SK-N-SH (cell line): Measurements from ENCODE around the gene AKAP6. TPM values are rescaled to one million over a fixed set of nuclear protein-coding genes. Genes with fewer than 3 reads are reported as not detected.
A peak's percentile ranks its signal among the peaks of the same experiment; 100 is the strongest.

Experiments used
- CTCF ChIA-PET: fragments of 300-600, 350-600 bp; formaldehyde crosslinking; extraction: SDS; loops from one replicate; lab custom pipeline; 2021; lab: Yijun Ruan, JAX
- POLR2A ChIA-PET: fragments of 350-600 bp; sonication (Branson Sonifier 250); formaldehyde crosslinking; extraction: SDS; loops from one replicate; lab custom pipeline; 2020; ENCODE audit warnings: antibody characterized with exemption, inconsistent platforms; lab: Yijun Ruan, JAX
- DNase-seq: peaks from one replicate; pipeline ENCODE4 v3.0.0; 2012
- H2AFZ ChIP-seq: fragments of 200-600 bp; sonication (generic); 2 replicates; pipeline ENCODE4 v1.8.1; 2016; ENCODE audit warnings: antibody characterized with exemption, mild to moderate bottlenecking, low read depth
- H3F3A ChIP-seq: fragments of 200-600 bp; sonication (generic); replicated peaks from 2 replicates; pipeline ENCODE3; 2016; ENCODE audit warnings: antibody characterized with exemption, mild to moderate bottlenecking; ENCODE audit not compliant: insufficient read depth
- H3K27ac ChIP-seq, 2 experiments: fragments of 200-500 bp in 1 of 2; fragments of 200-600 bp in 1 of 2; sonication (Bioruptor generic) in 1 of 2; sonication (generic), shearing (Covaris generic) in 1 of 2; 2 replicates each; pipeline versions ENCODE4 v1.5.1 to v1.6.1; 2014 to 2016; ENCODE audit warnings: low read depth in 2 of 2, inconsistent platforms in 1 of 2, low read length in 1 of 2, mild to moderate bottlenecking in 1 of 2, mixed read lengths in 1 of 2
- H3K27me3 ChIP-seq: fragments of 200-600 bp; sonication (generic), shearing (Covaris generic); 2 replicates; pipeline ENCODE4 v1.6.1; 2016; ENCODE audit warnings: mixed run types; ENCODE audit not compliant: insufficient read depth
- H3K36me3 ChIP-seq, 2 experiments: fragments of 200-500 bp in 1 of 2; fragments of 200-600 bp in 1 of 2; sonication (Bioruptor generic) in 1 of 2; sonication (generic) in 1 of 2; replicated peaks in 1 of 2; 2 replicates each; pipeline versions ENCODE3 to v1.5.1; 2014 to 2016; ENCODE audit warnings: low read length in 1 of 2, mild to moderate bottlenecking in 1 of 2; ENCODE audit not compliant: insufficient read depth in 2 of 2, control insufficient read depth in 1 of 2
- H3K4me1 ChIP-seq, 2 experiments: fragments of 200-500 bp in 1 of 2; fragments of 200-600 bp in 1 of 2; sonication (Bioruptor generic) in 1 of 2; sonication (generic), shearing (Covaris generic) in 1 of 2; 2 replicates each; pipeline versions ENCODE4 v1.5.1 to v1.6.1; 2014 to 2016; ENCODE audit warnings: low read depth in 1 of 2, low read length in 1 of 2, mixed run types in 1 of 2; ENCODE audit not compliant: insufficient read depth in 2 of 2, control insufficient read depth in 1 of 2
- H3K4me2 ChIP-seq: fragments of 200-600 bp; sonication (generic), shearing (Covaris generic); 2 replicates; pipeline ENCODE4 v1.6.1; 2017; ENCODE audit warnings: mixed run types
- H3K4me3 ChIP-seq, 2 experiments: fragments of 200-500 bp in 1 of 2; fragments of 200-600 bp in 1 of 2; sonication (Bioruptor generic) in 1 of 2; sonication (generic), shearing (Covaris generic) in 1 of 2; 2 replicates each; pipeline versions ENCODE4 v1.5.1 to v1.8.1; 2014 to 2016; ENCODE audit warnings: low read depth in 2 of 2, inconsistent platforms in 1 of 2, low read length in 1 of 2, mild to moderate bottlenecking in 1 of 2, mixed read lengths in 1 of 2, moderate library complexity in 1 of 2
- H3K79me2 ChIP-seq: fragments of 200-600 bp; sonication (generic); 2 replicates; pipeline ENCODE4 v1.8.1; 2017; ENCODE audit warnings: mild to moderate bottlenecking; ENCODE audit not compliant: insufficient read depth
- H3K9ac ChIP-seq: fragments of 200-600 bp; sonication (generic); 2 replicates; pipeline ENCODE4 v1.6.1; 2017; ENCODE audit warnings: mixed run types
- H3K9me2 ChIP-seq: fragments of 200-600 bp; sonication (generic); 2 replicates; pipeline ENCODE4 v1.6.1; 2017; ENCODE audit warnings: mixed run types
- H3K9me3 ChIP-seq: fragments of 200-600 bp; sonication (generic); 2 replicates; pipeline ENCODE4 v1.6.1; 2017; ENCODE audit warnings: mixed run types, mild to moderate bottlenecking, moderate library complexity
- H4K20me1 ChIP-seq: fragments of 200-600 bp; sonication (generic); 2 replicates; pipeline ENCODE4 v1.6.1; 2017; ENCODE audit warnings: mild to moderate bottlenecking, mixed run types; ENCODE audit not compliant: insufficient read depth
- CHD2 ChIP-seq: fragments of 150-350 bp; IDR thresholded peaks from 2 replicates; pipeline ENCODE4 v1.6.1; 2018; ENCODE audit warnings: low read length; ENCODE audit not compliant: partially characterized antibody
- ELF1 ChIP-seq: IDR thresholded peaks from 2 replicates; pipeline ENCODE4 v1.4.0; 2012
- EZH2phosphoT487 ChIP-seq: fragments of 200-600 bp; sonication (generic); IDR thresholded peaks from 2 replicates; pipeline ENCODE4 v1.6.1; 2017; ENCODE audit warnings: low read depth, mixed run types, mild to moderate bottlenecking, antibody characterized with exemption, moderate library complexity, borderline replicate concordance
- FOXJ3 ChIP-seq: sonication (generic); formaldehyde crosslinking; IDR thresholded peaks from 2 replicates; pipeline ENCODE4 v1.5.1; 2020; ENCODE audit warnings: mild to moderate bottlenecking, missing genetic modification reagents
- FOXM1 ChIP-seq: IDR thresholded peaks from 2 replicates; pipeline ENCODE4 v1.4.0; 2012; ENCODE audit warnings: low read depth, mild to moderate bottlenecking
- GATA2 ChIP-seq: sonication (generic); formaldehyde crosslinking; IDR thresholded peaks from 2 replicates; pipeline ENCODE4 v1.5.0; 2020; ENCODE audit warnings: mild to moderate bottlenecking, missing genetic modification reagents
- JUND ChIP-seq: IDR thresholded peaks from 2 replicates; pipeline ENCODE4 v1.4.0; 2012
- MXI1 ChIP-seq: IDR thresholded peaks from 2 replicates; pipeline ENCODE4 v1.6.1; 2012; ENCODE audit warnings: mild to moderate bottlenecking, low read depth, low read length, improper control_type of control experiment
- NFIC ChIP-seq: IDR thresholded peaks from 2 replicates; pipeline ENCODE4 v1.4.0; 2012; ENCODE audit warnings: borderline replicate concordance
- SIN3A ChIP-seq: IDR thresholded peaks from 2 replicates; pipeline ENCODE4 v1.6.1; 2012; ENCODE audit warnings: low read depth, mild to moderate bottlenecking, low read length, moderate library complexity, borderline replicate concordance
- TAF1 ChIP-seq: IDR thresholded peaks from 2 replicates; pipeline ENCODE4 v1.6.1; 2012; ENCODE audit warnings: low read depth, mild to moderate bottlenecking, low read length, moderate library complexity, borderline replicate concordance
- TCF12 ChIP-seq: IDR thresholded peaks from 2 replicates; pipeline ENCODE4 v1.4.0; 2012
- TEAD4 ChIP-seq: IDR thresholded peaks from 2 replicates; pipeline ENCODE4 v1.4.0; 2012; ENCODE audit warnings: mild to moderate bottlenecking, borderline replicate concordance; ENCODE audit not compliant: insufficient read depth
- WGBS: methylation state at CpG from one replicate; pipeline ENCODE4 v1.1.6; 2017; ENCODE audit warnings: low lambda C conversion rate; 5-methylcytosine and 5-hydroxymethylcytosine counted together
- polyA plus RNA-seq, 3 experiments: library from polyadenylated mRNA; depleted of rRNA; stranded (reverse); fragments of >200 nt; gene quantifications; 2 replicates each; pipeline ENCODE4 v1.2.3, GENCODE V29; 2012
- TF ChIP-seq, protein P1 (sequence below): IDR thresholded peaks from 2 replicates; pipeline ENCODE4 v1.4.0; 2012; ENCODE audit warnings: low read depth
- TF ChIP-seq, protein P2 (sequence below): IDR thresholded peaks from 2 replicates; pipeline ENCODE4; 2012
- TF ChIP-seq, protein P3 (sequence below): fragments of 200-600 bp; sonication (generic); IDR thresholded peaks from 2 replicates; pipeline ENCODE4 v1.6.1; 2017; ENCODE audit warnings: antibody characterized with exemption, mild to moderate bottlenecking, moderate library complexity

Gene AKAP6
- polyA plus RNA-seq, 1 of the 3 experiments (the other 2 are of a cell fraction) = 1.7 TPM

DNA sequence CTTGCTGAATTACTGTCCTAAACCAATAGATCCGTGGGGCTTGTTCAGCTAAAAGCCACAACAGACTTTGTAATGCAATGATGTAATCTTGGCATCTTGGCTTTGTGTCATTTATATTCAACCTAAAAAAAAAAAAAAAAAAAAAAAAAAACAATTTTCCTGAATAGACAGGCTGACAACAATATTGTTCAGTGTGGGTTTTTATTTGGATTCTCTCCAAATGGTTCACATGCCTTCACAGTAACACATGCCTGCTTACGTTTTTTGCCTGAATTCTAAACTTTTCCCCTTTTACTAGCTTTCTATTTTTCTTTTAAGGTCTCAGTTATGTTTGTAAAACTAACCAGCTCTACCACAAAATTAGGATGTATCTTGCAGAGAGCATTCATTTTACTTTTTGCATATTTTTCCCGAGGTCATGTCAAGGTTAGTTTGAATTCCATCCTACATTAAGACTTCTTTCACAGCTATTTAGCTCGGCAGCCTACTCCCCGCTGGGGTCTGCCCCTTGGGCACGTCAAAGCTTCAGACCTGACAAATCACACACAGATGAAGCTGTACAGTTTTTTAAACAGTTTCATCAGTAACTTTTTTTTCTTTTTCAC lies 395.9 kb downstream of the AKAP6 start:
- Histone ChIP-seq H3K4me3 (peak overlapping the region; percentile 12 to 36; a peak in 2 of 4 replicates), H3K27me3 (no peaks in the 10 kb centered on the region), H3K4me2 (peak overlapping the region; percentile 52), H3K9ac (peak overlapping the region; percentile 21; the same call in 1 of the 2 replicates), H3K79me2 (no peaks in the 10 kb centered on the region), H3K36me3 (no peaks in the 10 kb centered on the region), H3K27ac (peak overlapping the region; percentile 75 to 76; a peak in 3 of 4 replicates), H3K4me1 (peaks cover 0 to 23% of the 10 kb centered on the region in 2 experiments; a peak in 2 of 4 replicates), H3F3A (peaks cover 28% of the 10 kb centered on the region), H3K9me2 (no peaks in the 10 kb centered on the region), H2AFZ (peak overlapping the region; percentile 8; the same call in 1 of the 2 replicates), H3K9me3 (no peaks in the 10 kb centered on the region), H4K20me1 (no peaks in the 10 kb centered on the region)
- 0 out of 2 replicates have a peak, but pooled peaks have one; percentile 2 for TF ChIP-seq JUND
- no peak for TF ChIP-seq CHD2
- TF ChIP-seq SIN3A = no peak
- no peak for TF ChIP-seq MXI1
- TF ChIP-seq TCF12 = no peak; the same call in 1 of the 2 replicates
- TF ChIP-seq TAF1 = no peak
- peak; percentile 61 for TF ChIP-seq TEAD4
- TF ChIP-seq, protein P1, sequence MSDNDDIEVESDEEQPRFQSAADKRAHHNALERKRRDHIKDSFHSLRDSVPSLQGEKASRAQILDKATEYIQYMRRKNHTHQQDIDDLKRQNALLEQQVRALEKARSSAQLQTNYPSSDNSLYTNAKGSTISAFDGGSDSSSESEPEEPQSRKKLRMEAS = 0 out of 2 replicates have a peak, but pooled peaks have one; percentile 15
- no peak for TF ChIP-seq GATA2 (CRISPR knock-in tag)
- TF ChIP-seq, protein P2, sequence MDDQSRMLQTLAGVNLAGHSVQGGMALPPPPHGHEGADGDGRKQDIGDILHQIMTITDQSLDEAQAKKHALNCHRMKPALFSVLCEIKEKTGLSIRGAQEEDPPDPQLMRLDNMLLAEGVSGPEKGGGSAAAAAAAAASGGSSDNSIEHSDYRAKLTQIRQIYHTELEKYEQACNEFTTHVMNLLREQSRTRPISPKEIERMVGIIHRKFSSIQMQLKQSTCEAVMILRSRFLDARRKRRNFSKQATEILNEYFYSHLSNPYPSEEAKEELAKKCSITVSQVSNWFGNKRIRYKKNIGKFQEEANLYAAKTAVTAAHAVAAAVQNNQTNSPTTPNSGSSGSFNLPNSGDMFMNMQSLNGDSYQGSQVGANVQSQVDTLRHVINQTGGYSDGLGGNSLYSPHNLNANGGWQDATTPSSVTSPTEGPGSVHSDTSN = peak; percentile 53
- TF ChIP-seq EZH2phosphoT487 = no peak
- TF ChIP-seq FOXJ3 (CRISPR knock-in tag) = no peak
- TF ChIP-seq, protein P3, sequence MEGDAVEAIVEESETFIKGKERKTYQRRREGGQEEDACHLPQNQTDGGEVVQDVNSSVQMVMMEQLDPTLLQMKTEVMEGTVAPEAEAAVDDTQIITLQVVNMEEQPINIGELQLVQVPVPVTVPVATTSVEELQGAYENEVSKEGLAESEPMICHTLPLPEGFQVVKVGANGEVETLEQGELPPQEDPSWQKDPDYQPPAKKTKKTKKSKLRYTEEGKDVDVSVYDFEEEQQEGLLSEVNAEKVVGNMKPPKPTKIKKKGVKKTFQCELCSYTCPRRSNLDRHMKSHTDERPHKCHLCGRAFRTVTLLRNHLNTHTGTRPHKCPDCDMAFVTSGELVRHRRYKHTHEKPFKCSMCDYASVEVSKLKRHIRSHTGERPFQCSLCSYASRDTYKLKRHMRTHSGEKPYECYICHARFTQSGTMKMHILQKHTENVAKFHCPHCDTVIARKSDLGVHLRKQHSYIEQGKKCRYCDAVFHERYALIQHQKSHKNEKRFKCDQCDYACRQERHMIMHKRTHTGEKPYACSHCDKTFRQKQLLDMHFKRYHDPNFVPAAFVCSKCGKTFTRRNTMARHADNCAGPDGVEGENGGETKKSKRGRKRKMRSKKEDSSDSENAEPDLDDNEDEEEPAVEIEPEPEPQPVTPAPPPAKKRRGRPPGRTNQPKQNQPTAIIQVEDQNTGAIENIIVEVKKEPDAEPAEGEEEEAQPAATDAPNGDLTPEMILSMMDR = no peak
- TF ChIP-seq FOXM1 = no peak
- TF ChIP-seq NFIC = peak; percentile 83
- TF ChIP-seq ELF1 = no peak
- no peak for DNase-seq
- WGBS = 24% methylated on average over 6 of the region's 6 CpGs
- ChIA-PET POLR2A (no interaction called here), CTCF (interaction anchor here (0.7 kb wide), 1 partner anchor 12 kb away, joined by 3 read pairs; no protein-coding TSS in a partner anchor)
